Muscle of leg (tissue), 11 donors: ENCODE measurements around the gene LY6G6C. TPM values are rescaled to one million over a fixed set of nuclear protein-coding genes. Genes with fewer than 3 reads are reported as not detected.

Source experiments
- DNase-seq: peaks from one replicate; pipeline ENCODE4 v3.0.0; 2013
- H3K27ac ChIP-seq: one replicate; pipeline ENCODE4 v1.5.1; 2013; ENCODE audit warnings: mild to moderate bottlenecking, low read length, control low read depth
- H3K27me3 ChIP-seq: one replicate; pipeline ENCODE4 v1.6.1; 2013; ENCODE audit warnings: low read length; ENCODE audit not compliant: control insufficient read depth, insufficient read depth
- H3K36me3 ChIP-seq: one replicate; pipeline ENCODE4 v1.6.1; 2013; ENCODE audit warnings: low read length; ENCODE audit not compliant: control insufficient read depth, insufficient read depth
- H3K4me1 ChIP-seq: one replicate; pipeline ENCODE4 v1.6.1; 2013; ENCODE audit warnings: low read length; ENCODE audit not compliant: control insufficient read depth, insufficient read depth
- H3K4me3 ChIP-seq: one replicate; pipeline ENCODE4 v1.5.1; 2013; ENCODE audit warnings: low read length, control low read depth
- H3K9me3 ChIP-seq: replicated peaks from 2 replicates; pipeline ENCODE4 v1.6.1; 2013; ENCODE audit warnings: low read depth, low read length; ENCODE audit not compliant: control insufficient read depth
- WGBS: methylation state at CpG from one replicate; pipeline ENCODE4 v1.1.5; 2013; ENCODE audit warnings: missing lambda C conversion rate; ENCODE audit not compliant: insufficient coverage; 5-methylcytosine and 5-hydroxymethylcytosine counted together
- polyA plus RNA-seq, 8 donors: library from polyadenylated mRNA; unstranded; fragments of 120-200 nt; gene quantifications; one replicate each; pipeline versions ENCODE4 v1.2.1 to v1.2.3, GENCODE V29; 2013; ENCODE audit warnings: inconsistent platforms in 1 of 8, low replicate concordance in 1 of 8; ENCODE audit not compliant: insufficient read length in 8 of 8, insufficient read depth in 1 of 8
- total RNA-seq: library from RNA; stranded (reverse); fragments of 120-200 nt; gene quantifications from one replicate; pipeline ENCODE4 v1.2.4, GENCODE V29; 2013

LY6G6C gene
- total and polyA plus RNA-seq, 9 donors = 0.09 to 1.2 (median 0.35) TPM; not detected in 1

- Histone ChIP-seq H3K9me3 (no peaks in the 10 kb centered on the region), H3K27me3 (peaks cover 12% of the 10 kb centered on the region), H3K36me3 (peaks cover 3% of the 10 kb centered on the region), H3K4me3 (peak within 1 kb of the TSS; percentile 54), H3K4me1 (peaks cover 27% of the 10 kb centered on the region), H3K27ac (peak within 1 kb of the TSS; percentile 59)
- DNase-seq = peak; percentile 93
- 3% methylated on average over 15 of the region's 17 CpGs for WGBS
These were observed 41.1 kb downstream of the LY6G6C start, which contains the start of gene LY6G5C for GRCh38 chr6:31680226-31681134. Gene LY6G5C, minus strand, starts transcription at chr6:31681067. Its CDS starts 694 bp downstream, at chr6:31680373.

DNA sequence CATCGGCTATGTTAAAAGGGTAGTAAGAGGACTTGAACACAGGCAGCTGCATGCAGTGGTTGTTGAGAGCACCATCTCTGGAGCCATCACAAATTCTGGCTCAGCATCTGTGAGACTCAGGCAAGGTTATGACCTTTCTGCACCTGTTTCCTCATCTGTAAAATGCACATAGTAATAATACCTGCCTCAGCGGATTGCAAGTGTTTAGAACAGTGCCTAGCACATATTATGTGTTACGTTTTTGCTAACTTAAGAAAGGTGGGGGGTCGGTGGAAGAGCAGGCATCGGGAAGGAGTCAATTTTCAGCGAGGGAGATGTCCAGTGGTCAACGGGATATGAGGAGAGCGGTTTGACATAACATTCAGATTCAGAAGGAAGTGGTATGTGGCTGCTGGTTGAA lies 43.6 kb downstream of the LY6G6C start:
- H3K27ac ChIP-seq = no peak overlapping the region

GRCh38 chr6:31676904-31677303 lies 44.6 kb downstream of the LY6G6C start:
- Histone ChIP-seq H3K27ac (no peak overlapping the region), H3K9me3 (no peaks in the 10 kb centered on the region), H3K4me1 (peaks cover 15% of the 10 kb centered on the region), H3K36me3 (peaks cover 21% of the 10 kb centered on the region), H3K27me3 (peaks cover 10% of the 10 kb centered on the region), H3K4me3 (no peak overlapping the region)
- WGBS = 80% methylated on average over 1 of the region's 6 CpGs
- no peak for DNase-seq

More for the DNA sequence above, 43.6 kb downstream of the LY6G6C start:
- peaks cover 18% of the 10 kb centered on the region for H3K4me1 ChIP-seq
- no peak overlapping the region for H3K4me3 ChIP-seq
- peaks cover 12% of the 10 kb centered on the region for H3K27me3 ChIP-seq
- no peaks in the 10 kb centered on the region for H3K9me3 ChIP-seq
- WGBS = 51% methylated on average over 6 of the region's 8 CpGs
- no peak for DNase-seq
- H3K36me3 ChIP-seq = peaks cover 12% of the 10 kb centered on the region

GRCh38 chr6:31676322-31676903 lies 45.1 kb downstream of the LY6G6C start:
- no peak overlapping the region for H3K27ac ChIP-seq
- peaks cover 11% of the 10 kb centered on the region for H3K4me1 ChIP-seq
- H3K27me3 ChIP-seq = peaks cover 5% of the 10 kb centered on the region
- no peak for DNase-seq
- no peaks in the 10 kb centered on the region for H3K9me3 ChIP-seq
- peaks cover 26% of the 10 kb centered on the region for H3K36me3 ChIP-seq
- H3K4me3 ChIP-seq = no peak overlapping the region
- 74% methylated on average over 4 of the region's 4 CpGs for WGBS

- Histone ChIP-seq H3K36me3 (peaks cover 73% of the 10 kb centered on the region), H3K27ac (no peak within 1 kb of the TSS), H3K9me3 (no peaks in the 10 kb centered on the region), H3K4me3 (no peak within 1 kb of the TSS), H3K27me3 (no peaks in the 10 kb centered on the region), H3K4me1 (peaks cover 8% of the 10 kb centered on the region)
- 60% methylated on average over 1 of the region's 8 CpGs for WGBS
- DNase-seq = no peak
These were observed 51.9 kb downstream of the LY6G6C start, which contains the start of gene LY6G5B for GRCh38 chr6:31669676-31670075. Gene LY6G5B, plus strand, starts transcription at chr6:31669976. Its CDS starts 975 bp downstream, at chr6:31670951.

Other genes starting within 250 kb of the LY6G6C start
Only the 30 nearest of the 41 such genes appear.
- gene LTA, start 149.5 kb downstream of the LY6G6C start, total RNA-seq = 0.04 TPM
- gene LTA, start 149.5 kb downstream of the LY6G6C start, polyA plus RNA-seq = under 1 TPM in 5 of 8 donors, not detected in 3; 0.12 to 0.26 (median 0.19) TPM
- gene TNF, start 146.2 kb downstream of the LY6G6C start, total RNA-seq = 0.22 TPM
- under 1 TPM in 6 of 8 donors, not detected in 2; 0.08 to 0.80 (median 0.25) TPM for gene TNF, start 146.2 kb downstream of the LY6G6C start, polyA plus RNA-seq
- 0.58 TPM for gene LTB, start 139.3 kb downstream of the LY6G6C start, total RNA-seq
- gene LTB, start 139.3 kb downstream of the LY6G6C start, polyA plus RNA-seq = 1 to 10 TPM; 1.1 to 2.9 (median 2.3) TPM
- gene LST1, start 135.5 kb downstream of the LY6G6C start, total RNA-seq = 9.0 TPM
- 1 to 10 TPM; 5.0 to 7.7 (median 6.8) TPM for gene LST1, start 135.5 kb downstream of the LY6G6C start, polyA plus RNA-seq
- not detected for gene NCR3, start 128.7 kb downstream of the LY6G6C start, total RNA-seq
- gene NCR3, start 128.7 kb downstream of the LY6G6C start, polyA plus RNA-seq = under 1 TPM in 1 of 8 donors, not detected in 7; 0.14 TPM
- gene AIF1, start 106.5 kb downstream of the LY6G6C start, total RNA-seq = 29.2 TPM
- 10 to 100 TPM; 18.7 to 29.5 (median 21.1) TPM for gene AIF1, start 106.5 kb downstream of the LY6G6C start, polyA plus RNA-seq
- gene PRRC2A, start 101.0 kb downstream of the LY6G6C start, total RNA-seq = 51.3 TPM
- gene PRRC2A, start 101.0 kb downstream of the LY6G6C start, polyA plus RNA-seq = 100 to 1,000 TPM; 124 to 175 (median 153) TPM
- 150 TPM for gene BAG6, start 69.1 kb downstream of the LY6G6C start, total RNA-seq
- 100 to 1,000 TPM; 170 to 229 (median 214) TPM for gene BAG6, start 69.1 kb downstream of the LY6G6C start, polyA plus RNA-seq
- 2.6 TPM for gene APOM, start 65.9 kb downstream of the LY6G6C start, total RNA-seq
- gene APOM, start 65.9 kb downstream of the LY6G6C start, polyA plus RNA-seq = 1 to 10 TPM; 3.5 to 8.5 (median 4.1) TPM
- gene C6orf47, start 61.0 kb downstream of the LY6G6C start, total RNA-seq = 17.1 TPM
- 10 to 100 TPM; 13.7 to 18.9 (median 14.7) TPM for gene C6orf47, start 61.0 kb downstream of the LY6G6C start, polyA plus RNA-seq
- 9.8 TPM for gene GPANK1, start 56.7 kb downstream of the LY6G6C start, total RNA-seq
- 10 to 100 TPM; 13.8 to 19.0 (median 15.7) TPM for gene GPANK1, start 56.7 kb downstream of the LY6G6C start, polyA plus RNA-seq
- gene CSNK2B, start 55.7 kb downstream of the LY6G6C start, total RNA-seq = 107 TPM
- 100 to 1,000 TPM; 127 to 175 (median 140) TPM for gene CSNK2B, start 55.7 kb downstream of the LY6G6C start, polyA plus RNA-seq
- gene LY6G5B, start 51.8 kb downstream of the LY6G6C start, total RNA-seq = 4.9 TPM
- gene LY6G5B, start 51.8 kb downstream of the LY6G6C start, polyA plus RNA-seq = 10 to 100 TPM in 5 of 8 donors, 1 to 10 TPM in 3; 5.8 to 16.7 (median 12.8) TPM
- gene LY6G5C, start 40.7 kb downstream of the LY6G6C start, total RNA-seq = 0.80 TPM
- 1 to 10 TPM in 7 of 8 donors, under 1 TPM in 1; 0.70 to 3.9 (median 2.2) TPM for gene LY6G5C, start 40.7 kb downstream of the LY6G6C start, polyA plus RNA-seq
- 50.8 TPM for gene ABHD16A, start 18.4 kb downstream of the LY6G6C start, total RNA-seq
- 10 to 100 TPM; 42.0 to 55.8 (median 44.9) TPM for gene ABHD16A, start 18.4 kb downstream of the LY6G6C start, polyA plus RNA-seq
- gene LY6G6F, start 14.9 kb downstream of the LY6G6C start, total RNA-seq = not detected
- not detected for gene LY6G6F, start 14.9 kb downstream of the LY6G6C start, polyA plus RNA-seq
- gene LY6G6D, start 6.4 kb downstream of the LY6G6C start, total RNA-seq = 0.58 TPM
- 1 to 10 TPM in 1 of 8 donors, under 1 TPM in 4, not detected in 3; 0.31 to 1.7 (median 0.75) TPM for gene LY6G6D, start 6.4 kb downstream of the LY6G6C start, polyA plus RNA-seq
- 0.09 TPM for gene MPIG6B, start 1.6 kb upstream of the LY6G6C start, total RNA-seq
- gene MPIG6B, start 1.6 kb upstream of the LY6G6C start, polyA plus RNA-seq = 1 to 10 TPM in 1 of 8 donors, under 1 TPM in 7; 0.44 to 1.2 (median 0.74) TPM
- 101 TPM for gene DDAH2, start 7.6 kb upstream of the LY6G6C start, total RNA-seq
- 100 to 1,000 TPM; 111 to 147 (median 135) TPM for gene DDAH2, start 7.6 kb upstream of the LY6G6C start, polyA plus RNA-seq
- 219 TPM for gene CLIC1, start 14.8 kb upstream of the LY6G6C start, total RNA-seq
- 100 to 1,000 TPM; 117 to 177 (median 152) TPM for gene CLIC1, start 14.8 kb upstream of the LY6G6C start, polyA plus RNA-seq
- gene MSH5, start 18.3 kb upstream of the LY6G6C start, total RNA-seq = 9.1 TPM
- 10 to 100 TPM in 6 of 8 donors, 1 to 10 TPM in 2; 5.3 to 20.8 (median 11.5) TPM for gene MSH5, start 18.3 kb upstream of the LY6G6C start, polyA plus RNA-seq
- gene SAPCD1, start 40.9 kb upstream of the LY6G6C start, total RNA-seq = 2.7 TPM
- gene SAPCD1, start 40.9 kb upstream of the LY6G6C start, polyA plus RNA-seq = 1 to 10 TPM; 1.4 to 6.3 (median 2.9) TPM
- 1.2 TPM for gene VWA7, start 55.6 kb upstream of the LY6G6C start, total RNA-seq
- gene VWA7, start 55.6 kb upstream of the LY6G6C start, polyA plus RNA-seq = 1 to 10 TPM in 7 of 8 donors, under 1 TPM in 1; 0.71 to 2.1 (median 1.6) TPM
- 21.9 TPM for gene VARS1, start 74.0 kb upstream of the LY6G6C start, total RNA-seq
- 10 to 100 TPM; 35.1 to 63.0 (median 51.2) TPM for gene VARS1, start 74.0 kb upstream of the LY6G6C start, polyA plus RNA-seq
- 42.0 TPM for gene LSM2, start 85.2 kb upstream of the LY6G6C start, total RNA-seq
- 10 to 100 TPM; 41.3 to 64.3 (median 56.8) TPM for gene LSM2, start 85.2 kb upstream of the LY6G6C start, polyA plus RNA-seq
- 2.3 TPM for gene HSPA1L, start 93.5 kb upstream of the LY6G6C start, total RNA-seq
- gene HSPA1L, start 93.5 kb upstream of the LY6G6C start, polyA plus RNA-seq = 1 to 10 TPM; 2.9 to 4.1 (median 3.6) TPM
- gene HSPA1A, start 93.8 kb upstream of the LY6G6C start, total RNA-seq = 76.7 TPM
- 10 to 100 TPM; 57.3 to 94.7 (median 82.0) TPM for gene HSPA1A, start 93.8 kb upstream of the LY6G6C start, polyA plus RNA-seq
- gene HSPA1B, start 106.0 kb upstream of the LY6G6C start, total RNA-seq = 56.2 TPM
- gene HSPA1B, start 106.0 kb upstream of the LY6G6C start, polyA plus RNA-seq = 100 to 1,000 TPM in 1 of 8 donors, 10 to 100 TPM in 7; 42.7 to 101 (median 63.5) TPM
- gene NEU1, start 141.1 kb upstream of the LY6G6C start, total RNA-seq = 27.1 TPM
- gene NEU1, start 141.1 kb upstream of the LY6G6C start, polyA plus RNA-seq = 10 to 100 TPM; 14.5 to 24.5 (median 18.1) TPM
- 0.18 TPM for gene SLC44A4, start 157.3 kb upstream of the LY6G6C start, total RNA-seq
- gene SLC44A4, start 157.3 kb upstream of the LY6G6C start, polyA plus RNA-seq = 1 to 10 TPM in 2 of 8 donors, under 1 TPM in 6; 0.12 to 8.9 (median 0.37) TPM